Right lobe of liver (tissue), 4 donors: ENCODE measurements around the gene ZNF365.

ENCODE experiments used
- CTCF ChIP-seq, 4 donors: fragments of 200-600 bp in 3 of 4; fragments of 450-650 bp in 1 of 4; IDR thresholded peaks; one replicate each; pipeline versions ENCODE4 v1.5.1 to v1.8.0; 2016 to 2022; ENCODE audit warnings: antibody characterized with exemption in 4 of 4, mild to moderate bottlenecking in 2 of 4
- POLR2A ChIP-seq: fragments of 450-650 bp; IDR thresholded peaks from one replicate; pipeline ENCODE4 v1.6.1; 2017; ENCODE audit warnings: antibody characterized with exemption, mild to moderate bottlenecking
- donor health status: DM: no; HTN: no; CAD: no.
- donor health status: DM: no; HTN: no; CAD: no.
- donor health status: DM: no; HTN: yes; CAD: no.

GRCh38 chr10:62380016-62380415, 5.8 kb downstream of the ZNF365 start:
- TF ChIP-seq POLR2A (no peak), CTCF (IDR thresholded peaks at IDR 0.05) (no peak)
